ENCODE results near the gene LASP1.
A peak's percentile ranks its signal among the peaks of the same experiment; 100 is the strongest.

The LASP1 gene

DNA sequence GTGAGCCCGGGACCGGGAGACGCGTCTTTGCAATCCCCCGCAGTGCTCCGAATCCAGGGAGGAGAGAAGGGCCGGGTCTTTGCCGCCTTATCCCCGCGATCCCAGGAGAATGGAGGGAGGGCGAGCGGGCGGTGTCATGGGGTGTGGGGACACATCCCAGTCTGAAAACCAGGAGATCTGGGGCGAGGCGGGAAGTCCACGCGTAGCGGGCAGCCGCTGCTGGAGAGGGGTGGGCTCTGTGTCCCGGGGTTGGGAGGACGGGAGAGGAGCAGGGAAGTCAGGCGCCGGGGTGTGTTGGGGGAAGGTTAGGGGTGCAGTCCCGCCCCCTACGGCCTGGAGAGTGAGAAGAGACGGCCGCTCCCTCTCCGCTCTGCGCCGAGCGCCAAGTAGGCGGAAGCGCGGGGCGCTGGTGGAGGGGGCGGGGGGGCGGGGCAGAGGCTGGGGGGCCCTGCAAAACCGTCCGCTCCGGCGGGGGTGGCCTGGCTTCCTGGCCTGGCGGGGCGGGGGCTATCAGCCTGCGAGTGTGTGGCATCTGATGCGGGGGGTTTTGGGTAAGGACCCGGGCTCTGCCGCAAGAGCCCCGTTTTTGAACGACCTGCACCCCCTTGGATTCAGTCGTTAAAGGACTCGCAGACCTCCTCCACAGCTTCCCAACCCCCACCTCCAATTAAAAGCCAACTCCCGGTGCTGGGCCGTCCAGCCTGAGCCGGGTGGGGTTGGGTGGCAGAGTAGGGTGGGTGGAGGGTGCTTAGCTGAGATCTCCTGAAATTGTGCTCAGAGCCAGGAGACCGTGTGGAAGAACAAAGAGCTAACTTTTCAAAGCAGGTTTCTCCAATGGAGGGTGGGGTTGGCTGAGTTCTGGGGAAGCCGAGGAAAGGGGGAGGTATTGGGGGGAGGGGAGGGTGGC is 654 bp downstream of the LASP1 start:
- peak; percentile 69 for DNase-seq

DNA sequence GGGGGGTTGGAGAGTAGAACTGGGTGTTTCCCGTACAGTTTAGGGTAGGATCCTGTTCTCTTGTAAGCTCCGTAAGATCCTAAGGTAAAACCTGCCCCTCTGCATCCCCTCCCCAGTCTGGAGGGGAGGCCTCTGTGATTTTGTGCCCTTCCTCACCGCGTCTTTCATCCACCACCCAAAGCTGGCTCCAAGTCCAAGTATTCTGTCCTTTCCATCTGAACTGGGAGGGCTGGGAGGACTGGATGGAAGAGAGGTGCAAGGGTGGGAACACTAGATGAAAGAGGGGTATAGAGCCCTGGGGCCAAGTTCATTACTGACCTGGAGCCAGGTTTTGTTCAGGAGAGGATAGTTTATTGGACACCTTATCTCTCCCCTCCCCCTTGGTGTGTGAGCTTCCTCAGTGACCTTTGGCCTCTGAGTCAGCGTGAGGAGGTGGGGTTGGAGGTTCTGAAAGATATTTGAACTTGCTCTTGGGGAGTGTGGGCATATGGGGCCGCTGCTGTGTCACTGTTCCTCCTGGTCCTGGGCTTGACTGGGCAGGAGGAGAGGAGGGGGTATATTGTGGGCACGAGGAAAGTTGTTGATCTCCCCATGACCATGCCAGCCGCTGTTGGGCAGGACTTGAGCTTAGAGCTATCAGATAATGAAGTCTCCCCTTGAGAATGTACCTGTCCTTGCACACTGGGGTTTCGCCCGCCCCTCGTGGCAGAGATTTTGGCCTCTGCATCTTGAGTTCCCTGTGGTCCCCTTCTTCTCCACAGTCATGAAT is 1.6 kb downstream of the LASP1 start:
- DNase-seq: peak; percentile 81

DNA sequence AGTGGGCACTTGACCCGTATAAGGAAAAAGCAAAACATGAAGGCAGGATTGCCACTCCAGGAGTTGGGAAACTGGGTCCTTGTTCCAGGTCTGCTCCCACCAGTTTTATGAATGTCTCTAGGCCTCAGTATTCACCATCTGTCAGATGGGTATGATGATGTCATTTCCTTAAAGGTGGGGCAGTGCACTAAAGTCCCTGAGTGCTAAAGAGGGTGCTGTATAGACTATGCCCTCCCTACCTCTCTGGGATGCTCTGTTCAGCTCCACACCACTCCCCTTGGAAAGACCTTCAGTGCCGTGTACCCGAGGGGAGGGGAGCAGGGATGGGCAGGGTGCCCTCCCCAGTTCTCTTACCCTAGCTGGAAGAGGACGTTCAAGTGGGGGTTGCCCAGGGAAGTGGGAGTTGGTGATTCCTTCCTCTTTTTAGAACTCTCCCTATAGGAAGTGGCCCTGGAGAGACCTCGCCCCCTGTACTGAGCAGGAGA is 2.2 kb downstream of the LASP1 start:
- DNase-seq: no peak

DNA sequence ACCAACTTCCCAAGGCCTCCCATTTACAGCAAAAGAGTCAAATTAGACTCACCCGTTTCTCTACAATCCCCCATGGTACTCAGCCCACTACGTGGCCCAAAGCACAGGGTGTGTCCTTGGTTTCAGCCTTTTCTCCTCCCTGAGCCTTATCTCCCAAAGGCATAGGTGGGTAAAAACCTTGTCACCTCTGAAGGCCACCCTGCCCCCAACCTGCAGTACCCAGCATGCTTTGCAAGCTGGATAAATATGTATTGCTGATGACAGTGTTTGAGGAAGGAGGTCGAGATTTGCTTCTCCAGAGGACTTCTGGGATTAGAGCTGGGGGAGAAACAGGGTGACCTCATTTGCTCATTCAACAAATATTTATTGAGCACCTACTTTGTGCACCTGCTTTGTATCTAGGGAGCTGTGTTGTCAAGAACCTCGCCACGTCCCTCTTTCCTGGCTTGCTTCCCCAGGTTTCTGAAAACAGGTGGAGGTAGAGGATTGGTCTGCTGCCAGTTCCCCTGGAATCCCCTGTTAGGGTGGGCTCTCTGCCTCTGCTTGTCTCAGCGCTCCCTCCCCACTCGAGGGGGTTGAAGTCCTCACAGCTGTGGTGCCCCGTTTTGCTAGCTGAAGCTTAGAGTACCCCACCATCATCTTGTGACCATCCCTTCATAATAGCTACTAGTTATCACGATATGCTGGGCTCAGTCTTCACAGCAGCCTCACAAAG is 3.0 kb downstream of the LASP1 start:
- DNase-seq: no peak

DNA sequence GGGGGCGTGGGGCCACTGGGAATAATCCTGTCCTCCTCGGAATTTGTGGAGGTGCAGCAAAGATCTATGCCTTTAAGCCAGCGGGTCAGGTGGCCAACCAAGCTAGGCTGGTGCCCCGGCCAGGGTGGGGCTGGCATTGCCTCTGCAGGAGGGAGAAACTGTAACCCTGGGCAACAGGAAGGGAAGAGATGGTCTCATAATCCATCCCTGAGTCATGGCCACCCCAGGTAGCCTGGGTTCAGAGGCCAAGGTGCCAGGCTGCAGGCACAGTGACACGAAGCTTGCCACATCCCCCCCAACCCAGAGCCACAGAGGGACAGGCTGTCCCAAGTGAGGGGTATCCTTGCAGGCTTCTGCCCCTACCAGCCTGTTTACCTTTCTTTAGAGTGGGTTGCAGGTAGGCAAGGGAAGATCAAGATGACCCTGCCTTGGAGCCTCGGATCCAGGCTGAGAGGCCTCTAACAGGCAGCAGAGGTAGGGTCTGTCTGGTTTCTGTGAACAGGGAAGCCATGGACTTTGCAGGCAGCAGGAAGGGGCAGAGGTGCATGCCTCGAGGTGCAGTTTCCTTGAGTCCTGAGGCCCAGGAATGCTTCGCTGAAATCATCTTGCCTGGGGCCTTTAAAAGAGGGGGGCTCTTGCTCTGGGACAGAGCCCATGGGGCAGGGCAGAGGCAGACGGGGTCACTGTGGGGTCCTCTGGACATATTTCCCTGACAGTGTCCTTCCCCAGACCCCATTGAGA is 4.0 kb downstream of the LASP1 start:
- no peak for DNase-seq

DNA sequence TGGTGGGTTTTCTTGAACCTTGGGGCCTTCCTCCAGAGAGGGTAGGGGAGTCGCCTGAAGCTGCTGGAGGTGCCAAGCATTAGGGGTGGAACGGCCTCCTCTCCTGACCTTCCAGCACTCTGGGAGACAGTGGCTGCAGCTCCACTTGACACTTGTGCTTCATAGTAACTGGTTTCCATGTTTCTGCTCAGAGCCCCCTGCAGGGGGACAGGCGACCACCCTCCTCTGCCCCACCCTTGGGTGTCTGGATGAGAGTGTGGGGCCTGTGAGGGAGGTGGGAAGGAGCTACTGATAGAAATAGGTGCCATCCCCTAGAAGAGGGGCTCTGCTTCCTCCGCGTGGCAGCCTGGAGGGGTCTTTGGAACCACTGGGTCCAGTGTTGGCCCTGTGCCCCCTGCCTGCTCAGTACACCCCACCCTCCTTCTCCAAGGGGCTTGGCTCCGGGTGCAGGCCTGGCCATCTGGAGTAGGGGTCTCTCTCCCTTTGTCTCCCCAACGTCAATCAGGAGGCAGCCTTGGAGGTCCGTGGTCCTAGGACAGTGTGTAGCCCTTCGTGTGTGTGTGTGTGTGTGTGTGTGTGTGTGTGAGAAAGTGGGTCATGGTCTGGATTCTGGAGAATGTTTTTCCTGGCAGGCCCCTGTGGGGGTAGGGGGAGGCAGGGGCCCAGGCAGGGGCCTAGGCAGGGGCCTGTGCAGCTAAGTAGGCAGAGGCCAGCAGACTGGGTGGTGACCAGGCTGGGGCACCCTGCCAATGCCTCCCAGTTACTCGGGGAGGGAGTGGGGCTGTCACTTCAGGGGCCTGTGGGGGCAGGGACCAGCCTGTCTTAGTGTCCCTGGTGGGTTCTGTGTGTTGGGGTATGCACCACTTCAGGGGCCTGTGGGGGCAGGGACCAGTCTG is 4.9 kb downstream of the LASP1 start:
- DNase-seq: no peak

DNA sequence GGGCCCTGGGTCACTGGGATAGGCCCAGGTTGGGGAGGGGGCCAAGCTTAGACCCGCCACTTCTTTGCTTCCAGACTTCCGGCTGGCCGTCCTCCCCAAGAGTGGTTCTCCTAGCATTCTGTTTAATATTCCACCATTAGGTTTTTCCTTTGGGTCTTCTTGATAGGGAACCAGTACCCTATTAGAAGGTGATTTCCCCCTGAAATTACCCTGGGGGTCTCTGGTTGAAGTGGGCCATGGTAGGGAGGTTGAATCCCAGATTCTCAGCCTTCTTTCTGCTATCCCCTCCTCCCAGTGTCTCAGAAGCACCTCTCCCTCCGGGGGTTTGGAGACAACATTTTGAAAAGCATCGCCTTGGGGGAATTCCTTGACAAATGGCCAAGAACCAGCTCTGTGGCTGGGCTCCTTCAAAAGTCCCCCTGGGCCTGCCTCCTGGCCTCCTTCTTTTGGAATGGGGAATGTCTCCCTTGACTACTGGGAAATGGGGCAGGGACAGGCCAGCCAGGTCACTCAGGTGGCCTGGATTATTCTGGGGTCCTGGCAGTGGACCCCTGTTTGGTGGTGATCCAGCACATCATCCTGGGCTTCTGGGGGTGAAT is 5.7 kb downstream of the LASP1 start:
- DNase-seq: no peak

DNA sequence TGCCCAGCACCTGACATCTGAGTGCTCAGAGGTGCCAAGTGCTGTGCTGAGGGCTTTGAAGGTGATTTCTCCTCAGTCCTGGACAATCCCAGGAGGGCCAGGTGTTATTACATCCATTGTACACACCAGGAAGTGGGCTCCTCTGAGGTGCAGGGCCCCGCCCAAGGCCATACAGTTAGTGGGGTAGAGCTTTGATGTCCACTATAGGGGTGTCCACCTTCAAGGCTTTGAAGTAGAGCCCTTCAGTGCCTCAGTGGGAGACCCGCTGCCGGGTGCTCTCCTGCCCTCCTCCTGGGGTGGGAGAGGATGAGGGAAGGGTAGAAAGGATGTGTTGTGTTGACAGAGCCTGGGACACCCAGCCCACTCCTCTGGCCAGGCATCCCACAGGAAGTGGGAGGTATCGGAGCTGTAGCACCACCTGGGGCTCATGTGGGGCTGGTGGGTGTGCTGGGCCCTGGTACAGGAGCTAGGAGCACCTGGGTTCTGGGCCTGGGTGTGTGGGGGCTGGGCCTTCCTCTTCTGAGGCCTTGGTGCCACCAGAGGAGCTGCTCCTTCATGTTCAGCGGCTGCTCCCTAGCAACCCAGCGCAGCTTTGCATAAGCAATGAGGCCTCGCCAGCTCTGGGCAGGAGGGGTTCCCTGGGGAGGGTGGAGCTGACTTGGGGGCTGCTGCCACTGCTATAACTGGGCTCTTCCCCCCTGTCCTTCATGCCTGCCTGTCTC is 7.4 kb downstream of the LASP1 start:
- peak; percentile 40 for DNase-seq

DNA sequence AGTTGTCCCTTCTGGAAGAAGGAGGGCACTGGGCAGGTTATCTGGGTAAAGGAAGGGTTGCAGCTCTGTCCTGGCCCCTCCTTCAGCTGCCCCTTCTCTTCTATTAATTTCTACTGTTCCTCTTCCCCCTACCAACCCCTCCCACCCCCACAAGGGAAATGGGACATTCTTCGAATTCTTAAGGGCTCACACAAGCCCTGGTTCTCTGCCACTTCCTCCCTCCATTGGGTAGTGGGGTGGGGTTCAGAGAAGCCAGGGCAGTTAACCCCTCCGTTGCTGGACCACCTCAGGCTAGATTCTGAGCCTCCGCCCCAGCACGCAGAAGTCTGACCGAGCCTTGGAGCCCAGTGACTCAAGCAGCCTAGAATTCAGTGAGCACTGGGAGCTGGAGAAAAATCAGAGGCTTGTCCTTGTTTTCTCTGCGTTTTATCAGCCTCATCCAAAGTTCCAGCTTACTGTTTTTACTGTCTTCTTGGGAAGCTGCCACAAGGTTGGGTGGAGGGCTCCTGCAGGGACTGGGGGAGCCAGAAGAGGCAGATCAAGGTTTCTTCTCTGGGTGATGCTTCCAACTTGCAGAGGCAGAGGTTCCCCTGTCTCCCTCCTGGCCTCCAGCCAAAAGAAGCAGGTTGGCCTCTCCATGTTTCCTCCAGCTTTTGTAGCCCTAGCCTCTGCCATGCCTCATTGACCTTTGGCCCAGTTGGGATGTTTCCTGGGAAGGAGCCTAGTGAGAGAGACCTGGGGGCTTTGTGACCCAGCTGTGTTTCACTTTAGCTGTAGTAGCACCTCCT is 10.2 kb downstream of the LASP1 start:
- DNase-seq: no peak

DNA sequence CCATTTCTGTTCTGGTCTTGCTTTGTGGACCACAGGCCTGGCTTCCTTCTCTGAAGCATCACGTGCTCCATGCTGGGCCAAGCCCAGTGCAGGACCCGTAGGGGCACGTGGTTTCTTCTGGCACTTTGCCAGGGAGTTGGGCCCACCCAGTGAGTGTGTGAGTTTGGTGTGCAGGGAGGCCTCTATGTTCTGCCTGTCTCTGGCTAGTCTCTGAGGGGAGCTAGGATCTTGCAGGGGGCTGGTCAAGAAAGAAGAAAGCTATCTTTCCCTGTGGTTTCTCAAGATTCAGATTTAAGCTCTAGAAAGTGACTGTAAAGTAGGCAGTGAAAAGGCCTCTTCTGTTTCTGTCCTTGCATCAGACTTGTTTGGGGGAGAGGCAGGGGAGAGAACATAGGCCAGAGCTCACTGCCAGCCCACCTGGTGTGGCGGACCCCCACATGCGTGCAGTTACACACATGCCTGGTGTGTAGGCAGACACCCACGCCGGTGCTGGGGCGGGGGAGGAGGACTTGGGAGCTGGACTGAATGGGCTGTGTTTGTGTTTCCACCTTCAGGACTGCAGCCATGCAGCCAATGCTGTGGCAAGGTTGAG is 11.8 kb downstream of the LASP1 start:
- peak; percentile 50 for DNase-seq

DNA sequence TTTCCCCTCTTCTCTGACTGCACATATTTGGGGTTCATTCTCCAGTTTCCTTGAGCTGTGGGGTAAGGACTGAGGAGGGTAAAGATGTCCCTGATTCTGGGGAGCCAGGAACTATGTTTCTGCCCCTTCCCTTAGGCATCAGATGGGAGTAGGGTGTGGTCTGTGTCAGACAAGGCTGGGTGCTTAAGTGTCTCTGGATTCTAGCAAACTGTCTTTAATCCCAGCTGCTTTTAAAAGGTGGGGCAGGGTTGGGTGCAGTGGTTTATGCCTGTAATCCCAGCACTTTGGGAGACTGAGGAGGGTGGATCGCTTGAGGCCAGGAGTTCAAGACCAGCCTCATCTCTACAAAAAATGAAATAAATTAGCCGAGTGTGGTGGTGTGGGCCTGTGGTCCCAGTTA is 13.0 kb downstream of the LASP1 start:
- DNase-seq: no peak

DNA sequence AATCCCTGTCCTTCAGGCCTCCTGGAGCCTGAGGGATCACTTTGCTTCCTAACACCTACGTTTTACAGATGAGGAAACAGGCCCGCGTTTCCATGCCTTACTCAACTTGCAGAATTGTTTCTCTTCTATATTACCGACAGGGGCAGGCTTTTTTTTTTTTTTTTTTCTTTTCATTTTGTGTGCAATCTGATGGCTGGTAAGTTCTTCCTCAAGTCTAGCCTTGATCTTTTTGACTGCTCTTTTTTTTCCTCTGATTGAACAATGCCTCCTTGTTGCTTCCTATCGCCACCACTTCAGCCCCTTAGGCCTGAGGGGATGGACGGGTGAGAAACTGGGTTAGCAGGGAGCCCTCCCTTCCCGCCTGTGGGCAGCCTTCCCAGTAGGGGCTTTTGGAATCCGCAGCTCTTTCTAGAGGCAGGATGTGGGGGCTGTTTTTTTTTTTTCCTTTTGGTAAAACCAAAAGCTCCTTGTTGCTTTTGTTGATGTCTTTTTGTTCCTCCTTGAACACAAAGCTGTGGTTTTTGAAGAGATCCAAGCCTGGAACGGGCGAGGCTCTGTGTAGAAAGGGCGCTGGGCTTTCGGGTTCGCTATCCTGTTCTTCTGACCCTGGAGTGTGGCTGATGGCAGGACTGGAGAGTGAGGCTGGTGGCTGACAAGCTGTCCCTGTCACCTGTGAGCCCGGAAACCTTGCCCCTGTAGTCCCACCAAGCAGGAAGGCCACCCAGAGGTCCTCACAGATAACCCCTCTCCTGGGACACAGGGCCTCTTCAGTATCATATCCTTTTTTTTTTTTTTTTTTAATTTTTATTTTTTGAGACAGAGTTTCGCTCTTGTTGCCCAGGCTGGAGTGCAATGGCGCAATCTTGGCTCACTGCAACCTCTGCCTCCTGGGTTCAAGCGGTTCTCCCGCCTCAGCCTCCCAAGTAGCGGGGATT is 14.0 kb downstream of the LASP1 start:
- no peak for DNase-seq

DNA sequence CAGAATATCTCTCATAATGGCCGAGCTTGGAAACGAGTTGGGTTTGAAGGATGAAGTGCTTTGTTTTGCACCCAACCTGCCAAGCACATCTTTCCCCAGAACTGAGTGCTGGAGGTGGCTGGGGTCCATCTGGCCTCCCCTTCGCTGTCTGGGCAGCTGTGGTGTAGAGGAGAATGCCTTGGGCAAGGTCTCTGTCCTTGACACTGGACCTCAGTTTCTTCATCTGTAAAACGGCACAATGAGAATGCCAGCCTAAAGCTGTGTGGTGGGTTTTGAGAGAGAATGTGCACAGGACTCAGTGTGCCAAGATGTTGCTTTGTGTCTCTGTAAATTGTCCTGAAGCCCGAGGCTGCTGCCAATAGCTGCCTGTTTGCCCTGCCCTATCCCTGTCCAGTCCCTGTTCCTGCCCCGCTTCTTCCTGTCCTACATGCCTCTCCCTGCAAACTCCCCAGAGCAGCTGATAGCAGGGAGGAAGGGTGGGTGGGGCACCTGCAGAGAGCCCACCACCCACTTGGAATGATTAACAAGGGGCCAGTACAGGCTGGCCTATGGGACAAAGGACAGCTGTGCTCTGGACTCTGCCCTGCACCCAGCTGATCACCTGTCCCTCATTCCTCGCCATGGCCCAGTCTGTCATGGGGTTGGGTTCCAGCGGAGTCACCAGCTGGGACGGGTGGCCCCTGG is 15.3 kb downstream of the LASP1 start:
- DNase-seq: no peak

DNA sequence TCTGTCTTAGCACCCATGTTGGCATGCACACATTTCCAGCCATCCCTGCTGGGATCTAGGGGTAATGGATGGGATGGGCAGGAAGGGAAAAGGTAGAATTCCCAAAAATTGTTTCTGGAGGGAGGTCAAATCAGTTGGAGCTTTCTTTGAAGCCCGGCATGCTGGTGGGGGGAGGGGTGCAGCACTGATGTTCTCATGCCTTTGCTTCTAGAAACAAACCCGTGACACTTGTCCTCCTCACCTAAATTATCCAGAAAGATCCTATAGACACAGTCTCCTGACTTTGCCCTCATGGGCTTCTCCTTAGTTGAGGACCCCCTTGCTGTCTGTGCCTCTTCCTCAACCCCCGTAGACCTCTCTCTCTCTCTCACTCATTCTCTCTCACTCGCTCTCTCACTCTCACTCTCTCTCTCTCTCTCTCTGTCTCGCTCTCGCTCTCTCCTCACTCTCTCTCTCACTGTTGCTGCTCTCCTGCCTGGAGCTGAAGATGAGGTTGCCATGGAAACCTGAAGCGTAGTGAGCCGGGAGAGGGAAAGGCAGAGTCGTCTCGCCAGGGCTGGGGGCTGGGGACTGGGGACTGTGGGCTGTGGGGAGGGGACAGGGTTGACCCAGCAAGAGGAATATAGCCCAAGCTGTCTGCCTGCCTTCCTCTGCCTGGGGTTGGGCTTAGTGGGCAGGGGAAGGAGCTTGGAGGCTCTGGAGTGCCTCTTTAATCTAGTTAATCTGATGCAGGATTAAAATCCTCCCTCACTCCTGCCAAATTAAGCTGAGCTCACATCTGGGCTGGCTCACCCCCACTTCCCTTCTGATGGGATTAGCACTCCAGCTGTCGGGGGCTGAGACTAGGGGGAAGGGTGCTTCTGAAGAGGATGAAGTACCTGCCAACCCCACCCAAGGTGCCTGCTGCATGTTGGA is 16.1 kb downstream of the LASP1 start:
- no peak for DNase-seq

DNA sequence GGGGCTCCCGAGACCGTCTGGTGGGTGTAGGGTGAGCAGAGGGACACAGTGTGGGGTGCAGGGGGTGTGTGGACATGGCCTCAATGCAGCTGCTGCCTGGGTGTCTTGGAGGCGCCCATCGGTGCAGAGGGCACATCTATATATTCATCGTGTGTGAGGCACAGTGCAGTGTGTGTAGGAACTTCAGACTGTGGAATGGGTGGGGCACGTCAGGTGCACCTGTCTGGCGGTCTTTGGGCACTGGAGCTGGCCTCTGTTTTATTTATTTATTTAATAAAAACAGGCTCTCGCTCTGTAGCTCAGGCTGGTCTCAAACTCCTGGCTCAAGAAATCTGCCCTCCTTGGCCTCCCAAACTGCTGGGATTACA is 16.8 kb downstream of the LASP1 start:
- DNase-seq: no peak

DNA sequence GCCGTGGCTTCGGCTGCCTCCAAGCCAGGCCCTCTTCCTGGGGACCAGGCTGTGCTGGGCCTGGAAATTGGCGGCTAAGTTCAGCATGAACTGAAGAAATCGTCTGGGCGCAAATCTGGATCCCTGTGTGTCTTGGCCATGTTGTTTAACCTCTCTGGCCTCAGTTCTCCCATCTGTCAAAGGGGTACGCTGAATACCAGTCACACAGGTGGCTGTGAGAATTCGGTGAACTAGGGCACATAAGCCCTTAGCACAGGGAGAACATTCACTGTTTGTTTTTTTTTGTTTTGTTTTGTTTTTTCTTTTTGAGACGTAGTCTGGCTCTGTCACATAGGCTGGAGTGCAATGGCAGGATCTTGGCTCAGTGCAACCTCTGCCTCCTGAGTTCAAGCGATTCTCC is 19.0 kb downstream of the LASP1 start:
- DNase-seq: no peak

Data from activated naive CD4-positive, alpha-beta T cell treated with anti-CD3 and anti-CD28 coated beads, Interleukin-2, amount 50 U/mL, for 16 hours (primary cell).